Naive thymus-derived CD4-positive, alpha-beta T cell (primary cell): Measurements from ENCODE around the gene DIPK2B. TPM values are rescaled to one million over a fixed set of nuclear protein-coding genes. Genes with fewer than 3 reads are reported as not detected.

Source experiments
- ATAC-seq: fragments of 150-1000 bp; cut with Tn5 transposase; 2 replicates; pipeline ENCODE4 v1.10.0; 2021; ENCODE audit warnings: mild to moderate bottlenecking, moderate library complexity
- CTCF ChIA-PET: fragments of 350-600 bp; sonication (Branson Sonifier 250); formaldehyde crosslinking; loops from one replicate; lab custom pipeline; 2021; ENCODE audit warnings: antibody characterized with exemption; lab: Charles Lee
- POLR2A ChIA-PET: fragments of 350-600 bp; sonication (Branson Sonifier 250); formaldehyde crosslinking; loops from one replicate; lab custom pipeline; 2021; ENCODE audit warnings: antibody characterized with exemption, inconsistent platforms; lab: Charles Lee
- DNase-seq, 9 donors: peaks; one replicate each; pipeline versions ENCODE4 v3.0.0 to v3.0.0-alpha.2; 2020 to 2022; ENCODE audit warnings: mixed read lengths in 1 of 9
- H3K27ac ChIP-seq: one replicate; pipeline ENCODE4 v1.7.0; 2013; ENCODE audit warnings: mild to moderate bottlenecking, low read depth, low read length, moderate library complexity
- H3K27me3 ChIP-seq, 2 donors: one replicate each; pipeline ENCODE4 v1.7.0; 2013; ENCODE audit warnings: low read length in 2 of 2, mild to moderate bottlenecking in 2 of 2, moderate library complexity in 2 of 2; ENCODE audit not compliant: control insufficient read depth in 2 of 2, insufficient read depth in 2 of 2
- H3K36me3 ChIP-seq, 3 experiments: 1 replicate in 2 of 3; 2 replicates in 1 of 3; pipeline ENCODE4 v1.7.0; 2013; ENCODE audit warnings: low read length in 3 of 3, mild to moderate bottlenecking in 3 of 3, moderate library complexity in 1 of 3; ENCODE audit not compliant: insufficient read depth in 3 of 3, control insufficient read depth in 2 of 3
- H3K4me1 ChIP-seq, 2 donors: one replicate each; pipeline ENCODE4 v1.7.0; 2013; ENCODE audit warnings: low read length in 2 of 2, mild to moderate bottlenecking in 2 of 2, moderate library complexity in 1 of 2; ENCODE audit not compliant: control insufficient read depth in 2 of 2, insufficient read depth in 2 of 2
- H3K4me3 ChIP-seq: 2 replicates; pipeline ENCODE4 v1.7.0; 2013; ENCODE audit warnings: mild to moderate bottlenecking, low read length
- H3K9me3 ChIP-seq, 3 experiments: 1 replicate in 2 of 3; 2 replicates in 1 of 3; pipeline ENCODE4 v1.7.0; 2013; ENCODE audit warnings: low read length in 3 of 3; ENCODE audit not compliant: control insufficient read depth in 2 of 3
- H3K27ac Mint-ChIP-seq, 9 donors: one replicate each; pipeline ENCODE4 v1.8.0; 2020 to 2022; ENCODE audit warnings: mixed read lengths in 9 of 9, mild to moderate bottlenecking in 8 of 9, moderate library complexity in 5 of 9, inconsistent platforms in 2 of 9
- H3K27me3 Mint-ChIP-seq, 5 donors: one replicate each; pipeline ENCODE4 v1.8.0; 2021 to 2022; ENCODE audit warnings: mixed read lengths in 5 of 5, mild to moderate bottlenecking in 1 of 5
- H3K36me3 Mint-ChIP-seq, 5 donors: one replicate each; pipeline ENCODE4 v1.8.0; 2020 to 2022; ENCODE audit warnings: mixed read lengths in 5 of 5, mild to moderate bottlenecking in 3 of 5, inconsistent platforms in 1 of 5
- H3K4me1 Mint-ChIP-seq, 7 donors: one replicate each; pipeline ENCODE4 v1.8.0; 2020 to 2022; ENCODE audit warnings: mixed read lengths in 7 of 7, mild to moderate bottlenecking in 3 of 7, inconsistent platforms in 1 of 7
- H3K4me3 Mint-ChIP-seq, 10 donors: one replicate each; pipeline ENCODE4 v1.8.0; 2020 to 2022; ENCODE audit warnings: mild to moderate bottlenecking in 10 of 10, mixed read lengths in 10 of 10, moderate library complexity in 6 of 10, inconsistent platforms in 2 of 10
- H3K9me3 Mint-ChIP-seq, 11 donors: one replicate each; pipeline ENCODE4 v1.8.0; 2020 to 2022; ENCODE audit warnings: mixed read lengths in 11 of 11, mild to moderate bottlenecking in 4 of 11, inconsistent platforms in 1 of 11, moderate library complexity in 1 of 11
- intact Hi-C, 2 donors: fragments of 100-400 bp; cut with micrococcal nuclease; formaldehyde crosslinking; loops; one replicate each; pipeline ENCODE4 v1.15.1; 2023
- polyA plus RNA-seq, 2 donors: library from polyadenylated mRNA; unstranded; fragments of 300-500 nt; fragmentation: Illumina TruSeq; gene quantifications; one replicate each; pipeline ENCODE4 v1.2.3, GENCODE V29; 2021
- total RNA-seq, 6 experiments: library from RNA in 5 of 6; stranded (reverse) in 5 of 6; gene quantifications; 1 replicate in 5 of 6; 2 replicates in 1 of 6; pipeline ENCODE4 v1.2.3 and lab custom pipeline; 2021 to 2026

The DIPK2B gene
- total and polyA plus RNA-seq, 7 experiments from 2014 or later = 0.07 TPM; not detected in 6

GRCh38 chrX:45191820-45192409, 8.8 kb downstream of the DIPK2B start:
- H3K36me3 ChIP-seq = no peaks in the 10 kb centered on the region
- no peak overlapping the region for H3K4me3 ChIP-seq
- H3K9me3 Mint-ChIP-seq = no peaks in the 10 kb centered on the region
- ChIA-PET POLR2A (no interaction called here), CTCF (no interaction called here)
- H3K36me3 Mint-ChIP-seq = no peaks in the 10 kb centered on the region
- H3K4me3 Mint-ChIP-seq = peak overlapping the region in 9 of 10 donors; percentile 0 to 66 (median 47)
- H3K27me3 ChIP-seq = no peaks in the 10 kb centered on the region
- no peak overlapping the region for H3K27ac ChIP-seq
- peaks cover 12 to 37% (median 31%) of the 10 kb centered on the region in 7 donors for H3K4me1 Mint-ChIP-seq
- H3K27me3 Mint-ChIP-seq = no peaks in the 10 kb centered on the region
- no peaks in the 10 kb centered on the region for H3K9me3 ChIP-seq
- DNase-seq (no peak), ATAC-seq (no peak)
- peak overlapping the region in 8 of 9 donors; percentile 6 to 92 (median 74) for H3K27ac Mint-ChIP-seq
- peaks cover 0 to 8% of the 10 kb centered on the region in 2 donors for H3K4me1 ChIP-seq
- intact Hi-C loops = no loop called here

- Histone ChIP-seq H3K4me1 (peaks cover 0 to 8% of the 10 kb centered on the region in 2 donors), H3K27me3 (no peaks in the 10 kb centered on the region), H3K27ac (no peak overlapping the region), H3K36me3 (no peaks in the 10 kb centered on the region), H3K4me3 (no peak overlapping the region), H3K9me3 (no peaks in the 10 kb centered on the region)
- POLR2A ChIA-PET = no interaction called here
- CTCF ChIA-PET = no interaction called here
- no peaks in the 10 kb centered on the region for H3K36me3 Mint-ChIP-seq
- H3K9me3 Mint-ChIP-seq = no peaks in the 10 kb centered on the region
- DNase-seq (peak in 5 of 9 donors; percentile 3 to 25 (median 11)), ATAC-seq (peak; percentile 69)
- peak overlapping the region; percentile 0 to 66 (median 50) for H3K4me3 Mint-ChIP-seq
- peak overlapping the region; percentile 40 to 92 (median 82) for H3K27ac Mint-ChIP-seq
- intact Hi-C loops = no loop called here
- peaks cover 12 to 40% (median 34%) of the 10 kb centered on the region in 7 donors for H3K4me1 Mint-ChIP-seq
- H3K27me3 Mint-ChIP-seq = no peaks in the 10 kb centered on the region
Observed at GRCh38 chrX:45191383-45191782, 9.3 kb downstream of the DIPK2B start.

- DNase-seq (no peak), ATAC-seq (no peak)
- Mint-ChIP-seq H3K27ac (peak overlapping the region in 8 of 9 donors; percentile 26 to 86 (median 77)), H3K4me3 (peak overlapping the region; percentile 79 to 91 (median 87)), H3K27me3 (no peaks in the 10 kb centered on the region), H3K9me3 (no peaks in the 10 kb centered on the region), H3K36me3 (no peaks in the 10 kb centered on the region), H3K4me1 (peaks cover 12 to 40% (median 34%) of the 10 kb centered on the region in 7 donors)
- intact Hi-C loops = loop anchor here in 1 of 2 donors (1.0 to 5.0 kb wide), 2 partner anchors 315 to 1229 kb away; partner anchors contain the start of gene KDM6A
- Histone ChIP-seq H3K4me1 (peaks cover 0 to 8% of the 10 kb centered on the region in 2 donors), H3K4me3 (peak overlapping the region; percentile 65), H3K27ac (no peak overlapping the region), H3K36me3 (no peaks in the 10 kb centered on the region), H3K27me3 (no peaks in the 10 kb centered on the region), H3K9me3 (no peaks in the 10 kb centered on the region)
- ChIA-PET CTCF (interaction anchor here (0.6 to 1.5 kb wide), 3 partner anchors 16 to 1229 kb away, joined by 3 to 4 read pairs (median 3); no protein-coding TSS in a partner anchor), POLR2A (interaction anchor here (0.6 to 0.9 kb wide), 2 partner anchors 10 to 315 kb away, joined by 3 read pairs; no protein-coding TSS in a partner anchor)
Observed at GRCh38 chrX:45187731-45188130, 12.9 kb downstream of the DIPK2B start.

- CTCF ChIA-PET = interaction anchor here (0.9 to 1.5 kb wide), 2 partner anchors 15 to 1228 kb away, joined by 3 read pairs; no protein-coding TSS in a partner anchor
- no peaks in the 10 kb centered on the region for H3K36me3 ChIP-seq
- H3K9me3 ChIP-seq = no peaks in the 10 kb centered on the region
- Mint-ChIP-seq H3K27me3 (no peaks in the 10 kb centered on the region), H3K27ac (peak overlapping the region in 6 of 9 donors; percentile 11 to 86 (median 78)), H3K4me1 (peaks cover 12 to 32% (median 27%) of the 10 kb centered on the region in 7 donors), H3K36me3 (no peaks in the 10 kb centered on the region), H3K9me3 (no peaks in the 10 kb centered on the region), H3K4me3 (peak overlapping the region; percentile 79 to 91 (median 87))
- no peak for ATAC-seq
- intact Hi-C loops = loop anchor here in 1 of 2 donors (1.0 to 5.0 kb wide), 2 partner anchors 314 to 1228 kb away; partner anchors contain the start of gene KDM6A
- no peak overlapping the region for H3K27ac ChIP-seq
- peak in 2 of 9 donors; percentile 3 to 7 for DNase-seq
- peaks cover 0 to 1% of the 10 kb centered on the region in 2 donors for H3K4me1 ChIP-seq
- H3K4me3 ChIP-seq = peak overlapping the region; percentile 65
- POLR2A ChIA-PET = no interaction called here
- H3K27me3 ChIP-seq = no peaks in the 10 kb centered on the region
Observed at GRCh38 chrX:45186643-45187026, 14.0 kb downstream of the DIPK2B start.

GRCh38 chrX:45184211-45184610, 16.5 kb downstream of the DIPK2B start:
- no peak for DNase-seq
- Histone ChIP-seq H3K27ac (no peak overlapping the region), H3K4me3 (no peak overlapping the region), H3K27me3 (no peaks in the 10 kb centered on the region), H3K36me3 (no peaks in the 10 kb centered on the region), H3K9me3 (no peaks in the 10 kb centered on the region), H3K4me1 (no peaks in the 10 kb centered on the region)
- Mint-ChIP-seq H3K4me3 (no peak overlapping the region), H3K36me3 (no peaks in the 10 kb centered on the region), H3K27ac (no peak overlapping the region), H3K27me3 (no peaks in the 10 kb centered on the region), H3K9me3 (peaks cover 0 to 9% (median 0%) of the 10 kb centered on the region in 11 donors), H3K4me1 (peaks cover 7 to 15% (median 13%) of the 10 kb centered on the region in 7 donors)
- ChIA-PET CTCF (no interaction called here), POLR2A (no interaction called here)
- no peak for ATAC-seq
- intact Hi-C loops = no loop called here

GRCh38 chrX:45172890-45173289, 27.8 kb downstream of the DIPK2B start:
- Histone ChIP-seq H3K27me3 (no peaks in the 10 kb centered on the region), H3K36me3 (no peaks in the 10 kb centered on the region), H3K4me3 (no peak overlapping the region), H3K4me1 (no peaks in the 10 kb centered on the region), H3K9me3 (no peaks in the 10 kb centered on the region), H3K27ac (no peak overlapping the region)
- ChIA-PET CTCF (no interaction called here), POLR2A (no interaction called here)
- Mint-ChIP-seq H3K36me3 (no peaks in the 10 kb centered on the region), H3K4me3 (no peak overlapping the region), H3K27me3 (peaks cover 0 to 5% (median 0%) of the 10 kb centered on the region in 5 donors), H3K27ac (no peak overlapping the region), H3K9me3 (peaks cover 0 to 3% (median 0%) of the 10 kb centered on the region in 11 donors), H3K4me1 (no peaks in the 10 kb centered on the region)
- ATAC-seq (peak; percentile 38), DNase-seq (no peak)
- intact Hi-C loops = no loop called here
